ENCODE data around the gene TMEM184B.
A peak's percentile ranks its signal among the peaks of the same experiment; 100 is the strongest.

Gene TMEM184B

GRCh38 chr22:38276166-38276565 is 3.4 kb upstream of the TMEM184B start:
- no peak for DNase-seq (ENCODE audit: low read depth in 2 of 2)

DNA sequence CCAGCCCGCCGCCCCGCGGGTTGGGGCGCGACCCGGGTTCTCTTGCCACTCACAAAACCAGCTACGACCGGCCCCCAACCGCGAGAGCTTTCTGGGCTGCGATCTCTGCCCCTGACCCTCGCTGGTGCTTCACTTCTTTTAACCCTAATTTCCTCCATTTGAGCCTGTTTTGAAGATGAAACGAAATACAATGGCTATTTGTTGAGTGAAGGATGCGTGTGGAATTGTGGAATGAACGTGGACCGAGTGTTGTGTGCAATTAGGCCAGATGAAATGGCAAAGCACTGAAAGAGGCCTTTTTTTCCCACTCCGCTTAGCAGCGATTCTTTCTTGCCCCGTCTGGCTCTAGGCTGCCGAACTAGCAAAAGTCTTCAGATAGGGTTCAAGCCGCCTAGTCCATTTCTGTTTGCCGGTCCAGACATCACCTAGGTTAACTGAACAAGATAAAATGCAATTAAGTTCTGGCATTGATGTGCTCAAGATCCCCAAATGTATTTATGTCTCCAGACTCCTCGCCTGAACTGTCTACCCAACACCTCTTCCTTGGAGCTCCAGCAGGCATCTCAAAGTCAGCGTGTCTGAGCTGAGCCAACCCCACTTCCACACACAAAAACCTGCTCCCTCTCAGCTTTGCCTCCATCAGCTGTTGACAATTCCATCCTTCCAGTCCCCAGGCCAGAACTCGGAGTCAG is 471 bp upstream of the TMEM184B start:
- DNase-seq (ENCODE audit: low read depth in 2 of 2), result no peak

GRCh38 chr22:38271927-38272372 is 860 bp downstream of the TMEM184B start:
- DNase-seq (ENCODE audit: low read depth in 2 of 2), result no peak

GRCh38 chr22:38271101-38271500 is 1.7 kb downstream of the TMEM184B start:
- DNase-seq (ENCODE audit: low read depth in 2 of 2), result no peak

DNA sequence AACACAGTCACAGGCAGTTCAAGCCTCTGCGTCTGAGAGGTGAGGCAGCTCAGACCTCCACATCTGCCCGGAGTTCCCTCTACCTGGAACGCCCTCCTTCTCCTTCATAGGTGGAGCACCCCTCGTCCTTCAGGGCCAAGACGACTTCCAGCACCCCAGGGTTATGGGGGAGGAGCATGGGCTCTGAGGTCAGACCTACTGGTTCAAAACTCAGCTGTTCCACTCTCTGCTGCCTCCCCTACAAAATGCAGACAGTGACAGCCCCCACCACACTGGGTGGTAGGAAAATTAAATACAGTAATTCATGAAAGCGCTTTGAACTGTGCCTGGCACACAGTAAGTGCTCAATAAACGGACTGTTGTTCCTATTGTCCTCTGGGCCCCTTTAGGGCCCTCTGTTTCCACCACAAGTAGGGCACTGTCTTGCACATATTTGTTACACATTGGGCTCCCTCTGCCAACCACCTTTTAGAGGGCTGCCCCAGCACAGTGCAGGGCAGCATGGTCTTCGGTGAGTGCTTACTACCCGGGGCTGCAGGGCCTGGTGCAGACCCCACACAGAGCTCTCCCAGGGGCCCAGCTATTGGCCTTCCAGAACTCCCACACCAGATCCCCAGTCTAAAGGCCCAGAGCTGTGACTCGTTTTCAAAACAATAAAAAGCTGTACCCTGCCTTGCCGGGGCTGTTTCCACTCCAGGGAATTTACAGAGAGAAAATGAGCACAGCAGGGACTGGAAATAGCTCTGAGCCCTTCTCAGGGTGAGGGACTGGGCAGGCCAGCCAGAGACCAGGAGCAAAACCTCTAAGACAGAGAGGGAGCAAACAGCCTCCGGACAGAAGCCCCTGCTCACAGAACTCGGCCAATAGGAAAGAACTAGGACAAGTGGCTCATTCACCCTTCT is 2.5 kb downstream of the TMEM184B start:
- no peak for DNase-seq (ENCODE audit: low read depth in 2 of 2)

GRCh38 chr22:38269466-38269865 is 3.3 kb downstream of the TMEM184B start:
- no peak for DNase-seq (ENCODE audit: low read depth in 2 of 2)

DNA sequence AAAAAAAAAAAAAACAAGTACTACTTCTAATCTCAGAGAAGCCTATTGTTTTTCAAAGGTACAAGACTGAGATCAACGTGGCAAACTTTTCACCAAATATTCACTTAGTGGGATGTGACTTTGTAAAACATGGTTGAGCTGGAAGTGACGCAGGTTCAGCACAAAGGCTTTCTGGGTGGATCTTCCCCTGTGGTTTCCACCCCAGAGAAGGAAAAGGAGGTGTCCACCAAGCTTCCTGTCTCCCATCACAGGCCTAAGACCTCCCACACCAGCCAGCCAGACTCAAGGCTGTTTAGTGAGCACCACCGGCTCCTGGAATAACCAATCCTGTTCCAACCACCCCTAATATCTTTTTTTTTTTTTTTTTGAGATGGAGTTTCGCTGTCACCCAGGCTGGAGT is 5.7 kb downstream of the TMEM184B start:
- DNase-seq (ENCODE audit: low read depth in 2 of 2), result peak in 1 of 2 donors; percentile 36

- DNase-seq (ENCODE audit: low read depth in 2 of 2), result no peak
Observed at GRCh38 chr22:38266120-38266519, 6.7 kb downstream of the TMEM184B start.

GRCh38 chr22:38264322-38264843 is 8.4 kb downstream of the TMEM184B start:
- DNase-seq (ENCODE audit: low read depth in 2 of 2), result no peak

DNA sequence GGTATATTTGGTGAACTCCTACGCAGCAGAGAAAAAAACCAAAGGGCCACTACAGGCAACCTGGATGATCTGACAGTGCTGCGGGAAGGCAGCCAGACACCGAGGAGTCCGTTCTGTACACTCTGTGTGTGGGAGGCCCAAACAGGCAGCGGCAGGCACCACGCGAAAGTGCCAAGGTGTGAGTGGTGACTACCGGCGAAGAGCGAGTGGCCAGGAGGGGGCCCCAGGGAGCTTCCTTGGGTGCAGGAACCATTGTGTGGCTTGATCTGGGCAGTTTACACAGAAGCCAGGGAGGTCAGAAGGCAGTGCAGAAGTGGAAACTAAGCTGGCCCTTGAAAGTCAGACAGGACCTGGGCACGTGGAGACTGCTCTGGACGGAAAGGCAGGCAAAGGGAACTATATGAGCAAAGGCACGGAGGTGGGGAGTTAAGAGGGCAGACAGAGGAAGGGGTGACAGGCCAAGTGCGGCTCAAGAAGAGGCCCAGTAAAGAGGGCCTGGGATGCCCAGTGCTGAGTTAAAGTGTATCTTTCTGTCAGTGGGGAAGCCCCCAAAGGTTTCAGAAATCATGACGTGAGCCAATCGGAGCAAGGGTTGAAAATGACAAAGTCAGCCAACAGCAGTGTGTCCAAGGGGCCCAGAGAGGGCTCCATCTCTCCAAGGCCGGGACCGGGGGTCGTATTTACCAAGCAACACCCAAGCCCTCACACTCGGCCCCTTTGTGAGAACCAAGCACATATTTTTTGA is 10.6 kb downstream of the TMEM184B start:
- DNase-seq (ENCODE audit: low read depth in 2 of 2), result no peak

GRCh38 chr22:38260761-38261681 is 11.8 kb downstream of the TMEM184B start:
- no peak for DNase-seq (ENCODE audit: low read depth in 2 of 2)

DNA sequence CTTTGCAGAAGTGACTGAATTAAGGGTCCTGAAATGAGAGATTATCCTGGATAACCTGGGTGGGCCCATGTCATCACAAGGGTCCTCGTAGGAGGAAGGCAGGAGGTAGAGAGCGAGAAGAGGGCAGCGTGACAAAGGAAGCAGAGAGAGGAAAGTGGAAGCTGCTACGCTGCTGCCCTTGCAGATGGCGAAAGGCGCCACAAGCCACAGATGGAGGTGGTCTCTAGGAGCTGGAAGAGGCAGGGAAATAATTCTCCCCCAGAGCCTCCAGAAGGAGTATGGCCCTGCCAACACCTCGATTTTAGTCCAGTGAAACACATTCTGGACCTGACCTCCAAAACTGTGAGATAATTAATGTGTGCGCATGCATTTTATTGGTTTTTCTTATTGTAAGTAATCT is 13.4 kb downstream of the TMEM184B start:
- DNase-seq (ENCODE audit: low read depth in 2 of 2), result no peak

GRCh38 chr22:38258895-38259294 is 13.9 kb downstream of the TMEM184B start:
- no peak for DNase-seq (ENCODE audit: low read depth in 2 of 2)

DNA sequence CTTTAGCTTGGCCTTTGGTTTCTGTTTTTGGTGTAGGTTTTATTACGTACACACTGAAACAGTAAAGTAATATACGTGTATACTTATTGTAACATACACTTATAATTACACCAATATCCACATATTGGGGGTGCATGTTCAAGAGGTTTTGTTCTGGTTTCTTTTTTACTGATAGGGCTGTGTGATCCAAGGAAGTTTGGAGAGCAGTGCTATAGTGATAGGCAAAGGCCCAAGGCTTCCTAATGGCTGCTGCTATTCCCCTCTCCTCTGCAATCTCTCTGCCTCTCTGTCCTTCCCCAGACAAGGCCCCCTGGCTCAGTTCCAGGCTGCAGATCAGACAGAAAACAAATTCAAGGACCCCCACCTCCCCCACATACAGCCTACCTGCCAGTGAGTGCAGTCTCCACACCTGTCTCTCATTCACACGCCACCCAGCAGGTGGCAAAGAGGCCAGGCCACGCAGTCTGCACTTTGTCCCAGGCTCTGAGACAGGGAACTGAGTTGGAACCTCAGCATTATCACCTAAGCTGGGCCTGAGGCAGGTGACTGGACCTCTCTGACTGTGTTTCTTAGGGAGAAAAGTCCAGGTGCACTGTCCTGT is 15.1 kb downstream of the TMEM184B start:
- no peak for DNase-seq (ENCODE audit: low read depth in 2 of 2)

GRCh38 chr22:38257181-38257580 is 15.6 kb downstream of the TMEM184B start:
- DNase-seq (ENCODE audit: low read depth in 2 of 2), result no peak

DNA sequence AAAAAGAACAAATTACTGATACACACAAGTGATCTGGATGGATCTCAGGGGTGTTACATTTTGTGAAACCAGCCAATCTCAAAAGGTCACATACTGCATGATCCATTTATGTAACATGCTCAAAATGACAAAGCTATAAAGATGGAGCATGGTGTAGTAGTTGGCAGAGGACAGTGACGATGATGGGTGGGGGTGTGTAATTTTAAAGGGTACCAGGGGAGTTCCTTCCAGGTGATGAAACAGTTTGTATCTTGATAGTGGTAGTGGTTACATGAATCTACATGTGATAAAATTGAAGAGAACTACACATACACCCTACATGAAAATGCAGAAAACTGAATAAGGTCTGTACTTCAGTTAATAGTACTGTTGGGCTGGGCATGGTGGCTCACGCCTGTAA is 17.1 kb downstream of the TMEM184B start:
- no peak for DNase-seq (ENCODE audit: low read depth in 2 of 2)

GRCh38 chr22:38251341-38251692 is 21.5 kb downstream of the TMEM184B start:
- no peak for DNase-seq (ENCODE audit: low read depth in 2 of 2)

DNA sequence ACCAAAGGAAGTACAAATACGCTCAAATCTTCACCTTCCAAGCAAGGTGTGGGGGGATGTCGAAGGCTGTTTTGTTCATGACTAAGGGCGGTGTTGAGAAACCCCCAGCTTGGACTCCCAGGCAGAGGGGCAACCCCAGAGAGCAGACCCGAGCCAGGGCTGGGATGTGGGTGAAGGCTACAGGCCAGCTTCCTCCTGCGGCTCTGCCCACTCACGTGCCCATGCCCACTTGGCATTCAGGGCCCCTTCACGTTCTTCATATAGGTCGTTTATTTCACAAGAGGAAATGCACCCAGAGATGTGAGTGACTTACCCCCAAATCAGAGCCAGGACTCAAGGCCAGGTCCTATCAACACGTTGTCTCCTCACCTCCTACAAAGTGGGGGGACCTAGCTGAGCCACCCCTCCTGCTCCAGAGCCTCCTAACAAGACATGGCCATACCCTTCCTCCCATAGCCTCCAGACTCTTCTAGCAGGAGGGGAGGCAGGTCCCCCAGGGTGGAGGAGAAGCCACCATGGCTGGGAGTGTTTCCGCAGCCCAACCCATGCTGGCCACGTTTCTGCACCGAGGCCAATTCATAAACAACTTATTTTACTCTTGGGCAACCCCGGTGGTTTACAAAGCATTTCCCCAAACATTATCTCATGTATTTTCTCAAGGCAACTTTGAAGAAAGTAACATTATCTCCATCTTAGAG is 22.0 kb downstream of the TMEM184B start:
- DNase-seq (ENCODE audit: low read depth in 2 of 2), result no peak

DNA sequence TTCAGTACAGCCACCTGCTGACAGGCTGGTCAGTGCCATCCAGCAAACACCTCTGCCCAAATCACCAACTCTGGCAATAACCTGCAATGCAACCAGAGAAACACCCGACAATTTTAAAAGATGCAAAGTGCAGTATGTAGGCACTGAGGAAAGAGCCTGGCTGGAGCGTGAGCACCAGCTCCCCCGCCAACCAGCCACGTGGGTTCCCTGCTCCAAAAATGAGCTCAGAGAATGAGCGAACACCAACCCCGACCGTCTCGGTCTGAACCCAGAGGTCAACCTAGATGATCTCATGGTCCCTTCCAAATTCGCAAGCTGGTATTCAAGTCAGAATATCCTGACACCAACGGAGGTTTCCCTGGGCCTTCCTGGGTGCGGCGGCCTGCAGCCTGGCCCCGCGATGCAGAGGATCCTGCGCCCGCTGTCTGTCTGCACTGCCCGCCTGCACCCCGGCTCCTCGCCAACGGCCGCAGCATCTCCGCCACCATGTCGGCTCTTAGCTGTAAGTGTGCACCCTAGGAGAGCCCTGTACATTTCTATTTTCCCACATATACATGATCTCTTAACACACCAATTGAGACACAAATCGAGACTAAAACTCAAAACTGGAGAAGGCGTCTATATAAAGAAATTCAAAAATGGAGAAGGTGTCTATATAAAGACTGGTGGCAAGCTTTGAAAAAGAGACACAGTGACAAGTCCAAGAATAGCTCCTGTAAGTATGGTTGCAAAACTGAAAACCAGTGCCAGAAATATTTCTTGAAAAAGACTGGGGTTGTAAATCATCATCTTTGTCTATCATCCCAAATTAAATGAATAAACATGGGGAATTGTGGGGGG is 22.8 kb downstream of the TMEM184B start:
- no peak for DNase-seq (ENCODE audit: low read depth in 2 of 2)
